WTC11 (cell line): ENCODE data around the gene MDGA2. TPM values are rescaled to one million over a fixed set of nuclear protein-coding genes. Genes with fewer than 3 reads are reported as not detected.

Experiments used
- ATAC-seq: fragments of 200-7000 bp; cut with Tn5 transposase; 2 replicates; pipeline ENCODE4 v1.10.0; 2021; ENCODE audit warnings: mild to moderate bottlenecking, moderate library complexity
- CTCF ChIA-PET: fragments of 300-600 bp; sonication (Branson Sonifier 250); formaldehyde crosslinking; loops from one replicate; lab custom pipeline; 2021; ENCODE audit warnings: antibody characterized with exemption; lab: Charles Lee
- POLR2A ChIA-PET: fragments of 350-600 bp; sonication (Branson Sonifier 250); formaldehyde crosslinking; loops from one replicate; lab custom pipeline; 2021; ENCODE audit warnings: antibody characterized with exemption; lab: Charles Lee
- DNase-seq: peaks from one replicate; pipeline ENCODE4 v3.0.0; 2021; ENCODE audit warnings: low spot score
- H3K27ac Mint-ChIP-seq: 2 replicates; pipeline ENCODE4 v1.8.0; 2021; ENCODE audit warnings: mixed read lengths
- H3K27me3 Mint-ChIP-seq: 2 replicates; pipeline ENCODE4 v1.8.0; 2021; ENCODE audit warnings: low read depth, mild to moderate bottlenecking, moderate library complexity, mixed read lengths
- H3K36me3 Mint-ChIP-seq: 2 replicates; pipeline ENCODE4 v1.8.0; 2021; ENCODE audit warnings: mixed read lengths
- H3K4me1 Mint-ChIP-seq: 2 replicates; pipeline ENCODE4 v1.8.0; 2022; ENCODE audit warnings: mixed read lengths
- H3K4me3 Mint-ChIP-seq: 2 replicates; pipeline ENCODE4 v1.8.0; 2021; ENCODE audit warnings: mild to moderate bottlenecking, moderate library complexity, mixed read lengths
- H3K9me3 Mint-ChIP-seq: 2 replicates; pipeline ENCODE4 v1.8.0; 2021; ENCODE audit warnings: mixed read lengths
- CREB1 ChIP-seq: sonication (generic); formaldehyde crosslinking; IDR thresholded peaks from 2 replicates; pipeline ENCODE4 v1.8.0; 2023; ENCODE audit warnings: mild to moderate bottlenecking, missing genetic modification reagents
- ELF4 ChIP-seq: sonication (generic); formaldehyde crosslinking; IDR thresholded peaks from 2 replicates; pipeline ENCODE4 v1.8.1; 2022; ENCODE audit warnings: low read depth, mild to moderate bottlenecking, moderate library complexity, missing genetic modification reagents
- IRF2 ChIP-seq: sonication (generic); formaldehyde crosslinking; IDR thresholded peaks from 2 replicates; pipeline ENCODE4 v1.8.0; 2022; ENCODE audit warnings: low read depth, missing genetic modification reagents, borderline replicate concordance
- MYBL2 ChIP-seq: sonication (generic); formaldehyde crosslinking; IDR thresholded peaks from 2 replicates; pipeline ENCODE4 v1.8.1; 2023; ENCODE audit warnings: mild to moderate bottlenecking, moderate library complexity, missing genetic modification reagents
- NR1H2 ChIP-seq: sonication (generic); formaldehyde crosslinking; IDR thresholded peaks from 2 replicates; pipeline ENCODE4 v1.9.0; 2021; ENCODE audit warnings: mild to moderate bottlenecking, moderate library complexity, missing genetic modification reagents
- OVOL2 ChIP-seq: fragments of 250-450 bp; sonication (Bioruptor Pico); IDR thresholded peaks from 2 replicates; pipeline ENCODE4 v1.9.0; 2021; ENCODE audit warnings: mild to moderate bottlenecking, borderline replicate concordance
- SMAD3 ChIP-seq: sonication (generic); formaldehyde crosslinking; IDR thresholded peaks from 2 replicates; pipeline ENCODE4 v1.8.0; 2022; ENCODE audit warnings: missing genetic modification reagents, mild to moderate bottlenecking, borderline replicate concordance
- TP53 ChIP-seq: sonication (generic); formaldehyde crosslinking; IDR thresholded peaks from 2 replicates; pipeline ENCODE4 v1.8.1; 2023; ENCODE audit warnings: mild to moderate bottlenecking, missing genetic modification reagents
- ZNF232 ChIP-seq: sonication (generic); formaldehyde crosslinking; IDR thresholded peaks from 2 replicates; pipeline ENCODE4 v1.8.0; 2022; ENCODE audit warnings: mild to moderate bottlenecking, missing genetic modification reagents
- total RNA-seq: library from RNA; stranded (reverse); gene quantifications from 3 replicates; pipeline ENCODE4 v1.2.3, GENCODE V29; 2021
- TF ChIP-seq, protein P1 (sequence below): sonication (generic); formaldehyde crosslinking; IDR thresholded peaks from 2 replicates; pipeline ENCODE4 v1.8.1; 2023; ENCODE audit warnings: mild to moderate bottlenecking, missing genetic modification reagents
- TF ChIP-seq, protein P2 (sequence below): fragments of 250-450 bp; sonication (Bioruptor Pico); IDR thresholded peaks from 2 replicates; pipeline ENCODE4 v1.8.0; 2021; ENCODE audit warnings: mild to moderate bottlenecking
- TF ChIP-seq, protein P3 (sequence below): sonication (generic); formaldehyde crosslinking; IDR thresholded peaks from 2 replicates; pipeline ENCODE4 v1.8.0; 2023; ENCODE audit warnings: mild to moderate bottlenecking, missing genetic modification reagents
- TF ChIP-seq, protein P4 (sequence below): sonication (generic); formaldehyde crosslinking; IDR thresholded peaks from 2 replicates; pipeline ENCODE4 v1.8.1; 2022; ENCODE audit warnings: mild to moderate bottlenecking, missing genetic modification reagents, moderate library complexity, borderline replicate concordance
- TF ChIP-seq, protein P5 (sequence below): sonication (generic); formaldehyde crosslinking; IDR thresholded peaks from 2 replicates; pipeline ENCODE4 v1.8.0; 2022; ENCODE audit warnings: mild to moderate bottlenecking, missing genetic modification reagents
- TF ChIP-seq, protein P6 (sequence below): sonication (generic); formaldehyde crosslinking; IDR thresholded peaks from 2 replicates; pipeline ENCODE4 v1.8.1; 2023; ENCODE audit warnings: mild to moderate bottlenecking, moderate library complexity, missing genetic modification reagents
- TF ChIP-seq, protein P7 (sequence below): sonication (generic); formaldehyde crosslinking; IDR thresholded peaks from 2 replicates; pipeline ENCODE4 v1.8.0; 2023; ENCODE audit warnings: missing genetic modification reagents, mild to moderate bottlenecking, borderline replicate concordance

The MDGA2 gene
- total RNA-seq, 1 experiment from 2014 or later = 4.9 TPM

DNA sequence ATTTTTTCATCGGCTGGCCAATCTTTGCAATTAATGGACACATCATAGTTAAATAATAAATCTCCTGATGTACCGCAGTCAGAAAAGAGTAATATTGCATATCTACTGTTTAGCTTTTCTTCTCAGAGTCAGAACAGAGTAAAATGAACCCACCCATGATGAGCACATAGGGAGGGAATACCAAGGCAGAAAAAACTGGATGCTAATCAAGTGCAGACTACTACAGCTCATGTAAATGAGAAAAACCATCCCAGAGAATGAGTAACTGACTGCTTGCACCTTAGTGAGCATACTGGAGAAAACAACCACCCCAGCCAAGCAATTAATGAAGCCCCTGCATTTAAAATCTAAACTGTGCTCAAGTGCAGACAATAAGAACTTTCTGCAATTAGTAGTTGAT, 483.7 kb downstream of the MDGA2 start (continued):
- TF ChIP-seq, protein P1, sequence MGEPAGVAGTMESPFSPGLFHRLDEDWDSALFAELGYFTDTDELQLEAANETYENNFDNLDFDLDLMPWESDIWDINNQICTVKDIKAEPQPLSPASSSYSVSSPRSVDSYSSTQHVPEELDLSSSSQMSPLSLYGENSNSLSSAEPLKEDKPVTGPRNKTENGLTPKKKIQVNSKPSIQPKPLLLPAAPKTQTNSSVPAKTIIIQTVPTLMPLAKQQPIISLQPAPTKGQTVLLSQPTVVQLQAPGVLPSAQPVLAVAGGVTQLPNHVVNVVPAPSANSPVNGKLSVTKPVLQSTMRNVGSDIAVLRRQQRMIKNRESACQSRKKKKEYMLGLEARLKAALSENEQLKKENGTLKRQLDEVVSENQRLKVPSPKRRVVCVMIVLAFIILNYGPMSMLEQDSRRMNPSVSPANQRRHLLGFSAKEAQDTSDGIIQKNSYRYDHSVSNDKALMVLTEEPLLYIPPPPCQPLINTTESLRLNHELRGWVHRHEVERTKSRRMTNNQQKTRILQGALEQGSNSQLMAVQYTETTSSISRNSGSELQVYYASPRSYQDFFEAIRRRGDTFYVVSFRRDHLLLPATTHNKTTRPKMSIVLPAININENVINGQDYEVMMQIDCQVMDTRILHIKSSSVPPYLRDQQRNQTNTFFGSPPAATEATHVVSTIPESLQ (CRISPR knock-in tag) = no peak
- TF ChIP-seq OVOL2 (no peak), ELF4 (CRISPR knock-in tag) (no peak), IRF2 (CRISPR knock-in tag) (no peak), NR1H2 (CRISPR knock-in tag) (no peak), ZNF232 (CRISPR knock-in tag) (no peak), MYBL2 (CRISPR knock-in tag) (no peak)
- TF ChIP-seq, protein P2, sequence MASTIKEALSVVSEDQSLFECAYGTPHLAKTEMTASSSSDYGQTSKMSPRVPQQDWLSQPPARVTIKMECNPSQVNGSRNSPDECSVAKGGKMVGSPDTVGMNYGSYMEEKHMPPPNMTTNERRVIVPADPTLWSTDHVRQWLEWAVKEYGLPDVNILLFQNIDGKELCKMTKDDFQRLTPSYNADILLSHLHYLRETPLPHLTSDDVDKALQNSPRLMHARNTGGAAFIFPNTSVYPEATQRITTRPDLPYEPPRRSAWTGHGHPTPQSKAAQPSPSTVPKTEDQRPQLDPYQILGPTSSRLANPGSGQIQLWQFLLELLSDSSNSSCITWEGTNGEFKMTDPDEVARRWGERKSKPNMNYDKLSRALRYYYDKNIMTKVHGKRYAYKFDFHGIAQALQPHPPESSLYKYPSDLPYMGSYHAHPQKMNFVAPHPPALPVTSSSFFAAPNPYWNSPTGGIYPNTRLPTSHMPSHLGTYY (CRISPR knock-in tag) = no peak
- TF ChIP-seq, protein P3, sequence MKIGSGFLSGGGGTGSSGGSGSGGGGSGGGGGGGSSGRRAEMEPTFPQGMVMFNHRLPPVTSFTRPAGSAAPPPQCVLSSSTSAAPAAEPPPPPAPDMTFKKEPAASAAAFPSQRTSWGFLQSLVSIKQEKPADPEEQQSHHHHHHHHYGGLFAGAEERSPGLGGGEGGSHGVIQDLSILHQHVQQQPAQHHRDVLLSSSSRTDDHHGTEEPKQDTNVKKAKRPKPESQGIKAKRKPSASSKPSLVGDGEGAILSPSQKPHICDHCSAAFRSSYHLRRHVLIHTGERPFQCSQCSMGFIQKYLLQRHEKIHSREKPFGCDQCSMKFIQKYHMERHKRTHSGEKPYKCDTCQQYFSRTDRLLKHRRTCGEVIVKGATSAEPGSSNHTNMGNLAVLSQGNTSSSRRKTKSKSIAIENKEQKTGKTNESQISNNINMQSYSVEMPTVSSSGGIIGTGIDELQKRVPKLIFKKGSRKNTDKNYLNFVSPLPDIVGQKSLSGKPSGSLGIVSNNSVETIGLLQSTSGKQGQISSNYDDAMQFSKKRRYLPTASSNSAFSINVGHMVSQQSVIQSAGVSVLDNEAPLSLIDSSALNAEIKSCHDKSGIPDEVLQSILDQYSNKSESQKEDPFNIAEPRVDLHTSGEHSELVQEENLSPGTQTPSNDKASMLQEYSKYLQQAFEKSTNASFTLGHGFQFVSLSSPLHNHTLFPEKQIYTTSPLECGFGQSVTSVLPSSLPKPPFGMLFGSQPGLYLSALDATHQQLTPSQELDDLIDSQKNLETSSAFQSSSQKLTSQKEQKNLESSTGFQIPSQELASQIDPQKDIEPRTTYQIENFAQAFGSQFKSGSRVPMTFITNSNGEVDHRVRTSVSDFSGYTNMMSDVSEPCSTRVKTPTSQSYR (CRISPR knock-in tag) = no peak
- TF ChIP-seq, protein P4, sequence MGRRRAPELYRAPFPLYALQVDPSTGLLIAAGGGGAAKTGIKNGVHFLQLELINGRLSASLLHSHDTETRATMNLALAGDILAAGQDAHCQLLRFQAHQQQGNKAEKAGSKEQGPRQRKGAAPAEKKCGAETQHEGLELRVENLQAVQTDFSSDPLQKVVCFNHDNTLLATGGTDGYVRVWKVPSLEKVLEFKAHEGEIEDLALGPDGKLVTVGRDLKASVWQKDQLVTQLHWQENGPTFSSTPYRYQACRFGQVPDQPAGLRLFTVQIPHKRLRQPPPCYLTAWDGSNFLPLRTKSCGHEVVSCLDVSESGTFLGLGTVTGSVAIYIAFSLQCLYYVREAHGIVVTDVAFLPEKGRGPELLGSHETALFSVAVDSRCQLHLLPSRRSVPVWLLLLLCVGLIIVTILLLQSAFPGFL (CRISPR knock-in tag) = no peak

DNA sequence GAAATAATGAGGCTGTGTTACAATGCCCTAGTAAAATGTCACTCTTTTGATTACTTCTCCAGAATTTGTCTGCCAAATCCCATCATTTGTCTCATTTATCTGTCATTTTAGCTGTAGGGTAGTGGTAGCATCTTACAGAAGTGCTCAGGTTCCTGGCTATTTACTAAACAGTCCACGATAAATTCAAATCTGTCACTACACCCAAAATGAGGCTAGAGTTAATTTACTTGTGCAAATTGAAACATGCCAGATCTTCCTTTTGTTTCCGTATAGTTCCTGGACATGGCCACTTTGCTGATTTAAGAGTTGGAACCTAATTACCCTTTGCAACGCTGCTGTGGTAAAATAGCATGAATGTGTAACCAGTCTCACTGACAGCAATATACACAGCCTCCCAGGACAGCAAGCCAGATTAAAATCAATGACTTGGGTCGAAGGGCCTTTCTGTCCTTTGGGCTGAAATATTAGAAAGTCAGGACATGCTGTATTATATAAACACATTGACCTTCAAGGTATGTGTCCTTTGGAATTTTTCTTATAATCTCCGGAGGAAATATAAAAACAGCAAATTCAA, 485.4 kb downstream of the MDGA2 start:
- H3K9me3 Mint-ChIP-seq = no peaks in the 10 kb centered on the region; the same call in none of the 2 replicates
- ChIA-PET POLR2A (no interaction called here), CTCF (no interaction called here)
- no peak for ATAC-seq
- no peak overlapping the region for H3K27ac Mint-ChIP-seq
- peaks cover 5% of the 10 kb centered on the region for H3K4me1 Mint-ChIP-seq
- H3K36me3 Mint-ChIP-seq = peaks cover 3% of the 10 kb centered on the region; the same call in 1 of the 2 replicates
- no peak for DNase-seq
- no peak overlapping the region for H3K4me3 Mint-ChIP-seq
- no peaks in the 10 kb centered on the region for H3K27me3 Mint-ChIP-seq
- TF ChIP-seq IRF2 (CRISPR knock-in tag) = no peak
- TF ChIP-seq, protein P4 (CRISPR knock-in tag) = no peak
- TF ChIP-seq TP53 (CRISPR knock-in tag) = no peak
- TF ChIP-seq, protein P5, sequence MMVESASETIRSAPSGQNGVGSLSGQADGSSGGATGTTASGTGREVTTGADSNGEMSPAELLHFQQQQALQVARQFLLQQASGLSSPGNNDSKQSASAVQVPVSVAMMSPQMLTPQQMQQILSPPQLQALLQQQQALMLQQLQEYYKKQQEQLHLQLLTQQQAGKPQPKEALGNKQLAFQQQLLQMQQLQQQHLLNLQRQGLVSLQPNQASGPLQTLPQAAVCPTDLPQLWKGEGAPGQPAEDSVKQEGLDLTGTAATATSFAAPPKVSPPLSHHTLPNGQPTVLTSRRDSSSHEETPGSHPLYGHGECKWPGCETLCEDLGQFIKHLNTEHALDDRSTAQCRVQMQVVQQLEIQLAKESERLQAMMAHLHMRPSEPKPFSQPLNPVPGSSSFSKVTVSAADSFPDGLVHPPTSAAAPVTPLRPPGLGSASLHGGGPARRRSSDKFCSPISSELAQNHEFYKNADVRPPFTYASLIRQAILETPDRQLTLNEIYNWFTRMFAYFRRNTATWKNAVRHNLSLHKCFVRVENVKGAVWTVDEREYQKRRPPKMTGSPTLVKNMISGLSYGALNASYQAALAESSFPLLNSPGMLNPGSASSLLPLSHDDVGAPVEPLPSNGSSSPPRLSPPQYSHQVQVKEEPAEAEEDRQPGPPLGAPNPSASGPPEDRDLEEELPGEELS (CRISPR knock-in tag) = no peak
- TF ChIP-seq, protein P6, sequence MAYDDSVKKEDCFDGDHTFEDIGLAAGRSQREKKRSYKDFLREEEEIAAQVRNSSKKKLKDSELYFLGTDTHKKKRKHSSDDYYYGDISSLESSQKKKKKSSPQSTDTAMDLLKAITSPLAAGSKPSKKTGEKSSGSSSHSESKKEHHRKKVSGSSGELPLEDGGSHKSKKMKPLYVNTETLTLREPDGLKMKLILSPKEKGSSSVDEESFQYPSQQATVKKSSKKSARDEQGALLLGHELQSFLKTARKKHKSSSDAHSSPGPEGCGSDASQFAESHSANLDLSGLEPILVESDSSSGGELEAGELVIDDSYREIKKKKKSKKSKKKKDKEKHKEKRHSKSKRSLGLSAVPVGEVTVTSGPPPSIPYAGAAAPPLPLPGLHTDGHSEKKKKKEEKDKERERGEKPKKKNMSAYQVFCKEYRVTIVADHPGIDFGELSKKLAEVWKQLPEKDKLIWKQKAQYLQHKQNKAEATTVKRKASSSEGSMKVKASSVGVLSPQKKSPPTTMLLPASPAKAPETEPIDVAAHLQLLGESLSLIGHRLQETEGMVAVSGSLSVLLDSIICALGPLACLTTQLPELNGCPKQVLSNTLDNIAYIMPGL (CRISPR knock-in tag) = no peak
- no peak for TF ChIP-seq CREB1 (CRISPR knock-in tag)
- TF ChIP-seq, protein P7, sequence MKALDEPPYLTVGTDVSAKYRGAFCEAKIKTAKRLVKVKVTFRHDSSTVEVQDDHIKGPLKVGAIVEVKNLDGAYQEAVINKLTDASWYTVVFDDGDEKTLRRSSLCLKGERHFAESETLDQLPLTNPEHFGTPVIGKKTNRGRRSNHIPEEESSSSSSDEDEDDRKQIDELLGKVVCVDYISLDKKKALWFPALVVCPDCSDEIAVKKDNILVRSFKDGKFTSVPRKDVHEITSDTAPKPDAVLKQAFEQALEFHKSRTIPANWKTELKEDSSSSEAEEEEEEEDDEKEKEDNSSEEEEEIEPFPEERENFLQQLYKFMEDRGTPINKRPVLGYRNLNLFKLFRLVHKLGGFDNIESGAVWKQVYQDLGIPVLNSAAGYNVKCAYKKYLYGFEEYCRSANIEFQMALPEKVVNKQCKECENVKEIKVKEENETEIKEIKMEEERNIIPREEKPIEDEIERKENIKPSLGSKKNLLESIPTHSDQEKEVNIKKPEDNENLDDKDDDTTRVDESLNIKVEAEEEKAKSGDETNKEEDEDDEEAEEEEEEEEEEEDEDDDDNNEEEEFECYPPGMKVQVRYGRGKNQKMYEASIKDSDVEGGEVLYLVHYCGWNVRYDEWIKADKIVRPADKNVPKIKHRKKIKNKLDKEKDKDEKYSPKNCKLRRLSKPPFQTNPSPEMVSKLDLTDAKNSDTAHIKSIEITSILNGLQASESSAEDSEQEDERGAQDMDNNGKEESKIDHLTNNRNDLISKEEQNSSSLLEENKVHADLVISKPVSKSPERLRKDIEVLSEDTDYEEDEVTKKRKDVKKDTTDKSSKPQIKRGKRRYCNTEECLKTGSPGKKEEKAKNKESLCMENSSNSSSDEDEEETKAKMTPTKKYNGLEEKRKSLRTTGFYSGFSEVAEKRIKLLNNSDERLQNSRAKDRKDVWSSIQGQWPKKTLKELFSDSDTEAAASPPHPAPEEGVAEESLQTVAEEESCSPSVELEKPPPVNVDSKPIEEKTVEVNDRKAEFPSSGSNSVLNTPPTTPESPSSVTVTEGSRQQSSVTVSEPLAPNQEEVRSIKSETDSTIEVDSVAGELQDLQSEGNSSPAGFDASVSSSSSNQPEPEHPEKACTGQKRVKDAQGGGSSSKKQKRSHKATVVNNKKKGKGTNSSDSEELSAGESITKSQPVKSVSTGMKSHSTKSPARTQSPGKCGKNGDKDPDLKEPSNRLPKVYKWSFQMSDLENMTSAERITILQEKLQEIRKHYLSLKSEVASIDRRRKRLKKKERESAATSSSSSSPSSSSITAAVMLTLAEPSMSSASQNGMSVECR (CRISPR knock-in tag) = no peak
- no peak for TF ChIP-seq SMAD3 (CRISPR knock-in tag)
